Gastrocnemius medialis (tissue), 4 donors: ENCODE measurements around the gene FASTKD2. TPM values are rescaled to one million over a fixed set of nuclear protein-coding genes. Genes with fewer than 3 reads are reported as not detected.

Experiments used
- ATAC-seq, 2 donors: fragments of 150-250 bp; one replicate each; pipeline ENCODE4 v1.9.1; 2016
- DNase-seq, 2 donors: peaks; one replicate each; pipeline ENCODE4 v3.0.0-alpha.2; 2019
- H3K27ac ChIP-seq, 4 donors: fragments of 200-600 bp; sonication (generic); 1 replicate in 1 of 4; 2 replicates in 3 of 4; pipeline ENCODE4 v1.5.1; 2016 to 2018; ENCODE audit warnings: mild to moderate bottlenecking in 2 of 4, moderate library complexity in 1 of 4
- H3K27me3 ChIP-seq, 3 donors: fragments of 200-600 bp; sonication (generic) in 2 of 3; 1 replicate in 1 of 3; 2 replicates in 2 of 3; pipeline versions ENCODE4 v1.5.1 to v1.6.0; 2016 to 2019; ENCODE audit warnings: mild to moderate bottlenecking in 1 of 3, moderate library complexity in 1 of 3
- H3K36me3 ChIP-seq, 2 donors: fragments of 200-600 bp; sonication (generic) in 1 of 2; one replicate each; pipeline ENCODE4 v1.5.1; 2017 to 2018
- H3K4me1 ChIP-seq, 2 donors: fragments of 200-600 bp; sonication (generic) in 1 of 2; one replicate each; pipeline ENCODE4 v1.5.1; 2016 to 2017; ENCODE audit warnings: mild to moderate bottlenecking in 2 of 2
- H3K4me3 ChIP-seq, 4 donors: fragments of 200-600 bp; sonication (generic) in 3 of 4; 1 replicate in 1 of 4; 2 replicates in 3 of 4; pipeline ENCODE4 v1.5.1; 2016 to 2019; ENCODE audit warnings: mild to moderate bottlenecking in 2 of 4
- H3K9me3 ChIP-seq, 3 donors: fragments of 200-600 bp; sonication (generic) in 2 of 3; 1 replicate in 1 of 3; 2 replicates in 2 of 3; pipeline ENCODE4 v1.5.1; 2016 to 2019
- CTCF ChIP-seq, 5 experiments: fragments of 450-650 bp in 3 of 5; fragments of 200-600 bp in 2 of 5; sonication (generic) in 2 of 5; IDR thresholded peaks in 4 of 5; conservative IDR thresholded peaks in 1 of 5; 1 replicate in 4 of 5; 2 replicates in 1 of 5; pipeline ENCODE4 v1.5.1; 2016 to 2019; ENCODE audit warnings: antibody characterized with exemption in 5 of 5, mild to moderate bottlenecking in 3 of 5, moderate library complexity in 3 of 5
- POLR2A ChIP-seq, 2 donors: fragments of 450-650 bp; IDR thresholded peaks; one replicate each; pipeline ENCODE4 v1.6.1; 2017; ENCODE audit warnings: antibody characterized with exemption in 2 of 2, mild to moderate bottlenecking in 2 of 2, moderate library complexity in 2 of 2
- in situ Hi-C, 4 donors: fragments of 200-750 bp; cut with MboI; loops; one replicate each; pipeline versions ENCODE4 v1.15.0 to v1.8.0; 2017; ENCODE audit warnings: low sequenced_read_pairs in 4 of 4
- intact Hi-C: fragments of 100-400 bp; cut with DNase I; formaldehyde crosslinking; loops from one replicate; pipeline ENCODE4 v1.15.1; 2023; ENCODE audit warnings: low total_unique reads
- microRNA-seq, 2 donors: library from miRNA; unstranded; fragments of <30 nt; microRNA quantifications; one replicate each; pipeline ENCODE4, GENCODE V29; 2016; ENCODE audit warnings: borderline replicate concordance in 2 of 2
- total RNA-seq, 4 donors: library from RNA; depleted of rRNA; stranded (reverse); fragments of >200 nt; gene quantifications; one replicate each; pipeline versions ENCODE4 v1.1.0 to v1.2.3, GENCODE V29; 2016

FASTKD2 gene
- total RNA-seq, 4 donors from 2014 or later: 42.9 to 68.6 (median 54.9) TPM

GRCh38 chr2:206838690-206839089 is 73.3 kb downstream of the FASTKD2 start:
- in situ Hi-C loops: no loop called here
- TF ChIP-seq CTCF (IDR thresholded peaks at IDR 0.05 in 4 of 5, conservative IDR thresholded peaks at IDR 0.05 in 1 of 5) (no peak), POLR2A (IDR thresholded peaks at IDR 0.05) (no peak)
- no peaks in the 10 kb centered on the region for H3K36me3 ChIP-seq
- no peak overlapping the region for H3K27ac ChIP-seq
- H3K27me3 ChIP-seq: no peaks in the 10 kb centered on the region
- H3K9me3 ChIP-seq: no peaks in the 10 kb centered on the region
- ATAC-seq (no peak), DNase-seq (no peak)
- H3K4me1 ChIP-seq: peaks cover 0 to 4% of the 10 kb centered on the region in 2 donors
- intact Hi-C loops: no loop called here
- H3K4me3 ChIP-seq: no peak overlapping the region

GRCh38 chr2:206840999-206841398 is 75.6 kb downstream of the FASTKD2 start:
- Histone ChIP-seq H3K4me1 (peaks cover 0 to 4% of the 10 kb centered on the region in 2 donors), H3K9me3 (no peaks in the 10 kb centered on the region), H3K36me3 (no peaks in the 10 kb centered on the region), H3K4me3 (no peak overlapping the region), H3K27ac (no peak overlapping the region), H3K27me3 (no peaks in the 10 kb centered on the region)
- intact Hi-C loops: no loop called here
- in situ Hi-C loops: no loop called here
- DNase-seq (no peak), ATAC-seq (no peak)
- no peak for TF ChIP-seq POLR2A (IDR thresholded peaks at IDR 0.05)
- TF ChIP-seq CTCF (IDR thresholded peaks at IDR 0.05 in 4 of 5, conservative IDR thresholded peaks at IDR 0.05 in 1 of 5): no peak

Small RNAs within 50 kb of the gene (microRNA-seq; reads per million reads assigned to microRNA genes)
- 0 reads per million in 2 donors for gene MIR3130-1
- 0 reads per million in 2 donors for gene MIR3130-2

Other genes with a start within 250 kb of the FASTKD2 start
- not detected for gene FAM237A, start 123.1 kb upstream of the FASTKD2 start, total RNA-seq
- not detected for gene DYTN, start 47.2 kb upstream of the FASTKD2 start, total RNA-seq
- 1 to 10 TPM in 1 of 4 donors, under 1 TPM in 3; 0.13 to 1.6 (median 0.49) TPM for gene MDH1B, start 278 bp upstream of the FASTKD2 start, total RNA-seq
- gene CPO, start 173.9 kb downstream of the FASTKD2 start, total RNA-seq: 1 to 10 TPM in 1 of 4 donors, under 1 TPM in 3; 0.26 to 1.1 (median 0.48) TPM